Osteocyte (in vitro differentiated cells): Measurements from ENCODE around the gene ZNF595. TPM values are rescaled to one million over a fixed set of nuclear protein-coding genes. Genes with fewer than 3 reads are reported as not detected.
"Not testable (repeated sequence)": the region's sequence is repeated elsewhere in the genome, so short reads cannot be mapped to it uniquely, and the experiment has no call there.

ENCODE experiments used
- DNase-seq: peaks from one replicate; pipeline ENCODE4 v3.0.0; 2021; ENCODE audit warnings: mixed read lengths; ENCODE audit not compliant: unreplicated experiment; ENCODE audit errors: extremely low spot score
- H3K27ac Mint-ChIP-seq: one replicate; pipeline ENCODE4 v1.8.0; 2021; ENCODE audit warnings: mild to moderate bottlenecking, mixed read lengths; ENCODE audit not compliant: unreplicated experiment
- H3K27me3 Mint-ChIP-seq: one replicate; pipeline ENCODE4 v1.8.0; 2021; ENCODE audit warnings: mixed read lengths; ENCODE audit not compliant: unreplicated experiment
- H3K36me3 Mint-ChIP-seq: one replicate; pipeline ENCODE4 v1.8.0; 2021; ENCODE audit warnings: mixed read lengths; ENCODE audit not compliant: unreplicated experiment
- H3K4me1 Mint-ChIP-seq: one replicate; pipeline ENCODE4 v1.8.0; 2021; ENCODE audit warnings: mixed read lengths; ENCODE audit not compliant: unreplicated experiment
- H3K4me3 Mint-ChIP-seq: one replicate; pipeline ENCODE4 v1.8.0; 2021; ENCODE audit warnings: mild to moderate bottlenecking, moderate library complexity, mixed read lengths; ENCODE audit not compliant: unreplicated experiment
- H3K9me3 Mint-ChIP-seq: one replicate; pipeline ENCODE4 v1.8.0; 2021; ENCODE audit warnings: mixed read lengths; ENCODE audit not compliant: unreplicated experiment
- CTCF ChIP-seq: fragments of 200-600 bp; sonication (generic); IDR thresholded peaks from 2 replicates; pipeline ENCODE4 v1.5.0; 2021; ENCODE audit warnings: antibody characterized with exemption, mild to moderate bottlenecking, moderate library complexity
- total RNA-seq: library from RNA; stranded (reverse); gene quantifications from 2 replicates; pipeline ENCODE4 v1.2.1, GENCODE V29; 2021

ZNF595 gene
- total RNA-seq, 1 donor from 2014 or later, result 5.0 TPM

GRCh38 chr4:85951-86350 is 32.8 kb downstream of the ZNF595 start:
- Mint-ChIP-seq H3K27ac (no peak overlapping the region), H3K27me3 (no peaks in the 10 kb centered on the region), H3K36me3 (peaks cover 49% of the 10 kb centered on the region), H3K4me1 (no peaks in the 10 kb centered on the region), H3K9me3 (peaks cover 46% of the 10 kb centered on the region), H3K4me3 (no peak overlapping the region)
- no peak for TF ChIP-seq CTCF
- DNase-seq, result no peak

GRCh38 chr4:86559-87324 is 33.6 kb downstream of the ZNF595 start:
- peaks cover 46% of the 10 kb centered on the region for H3K9me3 Mint-ChIP-seq
- H3K27me3 Mint-ChIP-seq, H3K4me3 Mint-ChIP-seq, DNase-seq, H3K4me1 Mint-ChIP-seq: not testable (repeated sequence)
- peak overlapping the region; percentile 16 for H3K27ac Mint-ChIP-seq
- H3K36me3 Mint-ChIP-seq, result peaks cover 49% of the 10 kb centered on the region

GRCh38 chr4:98386-98785 is 45.3 kb downstream of the ZNF595 start:
- TF ChIP-seq CTCF, result no peak
- no peak overlapping the region for H3K27ac Mint-ChIP-seq
- DNase-seq, result no peak
- H3K36me3 Mint-ChIP-seq, result no peaks in the 10 kb centered on the region
- peaks cover 48% of the 10 kb centered on the region for H3K9me3 Mint-ChIP-seq
- no peaks in the 10 kb centered on the region for H3K4me1 Mint-ChIP-seq
- no peaks in the 10 kb centered on the region for H3K27me3 Mint-ChIP-seq
- H3K4me3 Mint-ChIP-seq, result no peak overlapping the region

- Mint-ChIP-seq H3K4me3 (no peak overlapping the region), H3K27me3 (no peaks in the 10 kb centered on the region), H3K27ac (no peak overlapping the region), H3K4me1 (no peaks in the 10 kb centered on the region), H3K36me3 (no peaks in the 10 kb centered on the region), H3K9me3 (peaks cover 39% of the 10 kb centered on the region)
- DNase-seq, result no peak
- no peak for TF ChIP-seq CTCF
Observed at GRCh38 chr4:99863-100262, 46.7 kb downstream of the ZNF595 start.

GRCh38 chr4:107083-107443 is 53.9 kb downstream of the ZNF595 start:
- H3K27ac Mint-ChIP-seq, result no peak overlapping the region
- H3K27me3 Mint-ChIP-seq, result no peaks in the 10 kb centered on the region
- no peaks in the 10 kb centered on the region for H3K36me3 Mint-ChIP-seq
- H3K9me3 Mint-ChIP-seq, result peaks cover 55% of the 10 kb centered on the region
- no peaks in the 10 kb centered on the region for H3K4me1 Mint-ChIP-seq
- no peak for TF ChIP-seq CTCF
- DNase-seq, result no peak
- no peak overlapping the region for H3K4me3 Mint-ChIP-seq
